Germinal center (tissue), 1 donor: ENCODE data around the gene USP15.
"Not testable (repeated sequence)": the region's sequence is repeated elsewhere in the genome, so short reads cannot be mapped to it uniquely, and the experiment has no call there.

Source experiments
- DNase-seq: peaks from one replicate; pipeline ENCODE4 v3.0.0; 2012; ENCODE audit warnings: mixed read lengths, low spot score

The USP15 gene

GRCh38 chr12:62455429-62455828, 195.2 kb downstream of the USP15 start:
- not testable (repeated sequence) for DNase-seq

- no peak for DNase-seq
Measured at GRCh38 chr12:62458626-62459025, 198.4 kb downstream of the USP15 start.

GRCh38 chr12:62459976-62460375, 199.8 kb downstream of the USP15 start:
- no peak for DNase-seq

- not testable (repeated sequence) for DNase-seq
Measured at GRCh38 chr12:62461171-62461837, 201.1 kb downstream of the USP15 start.

- not testable (repeated sequence) for DNase-seq
Measured at GRCh38 chr12:62463252-62463651, 203.0 kb downstream of the USP15 start.
